Liver (tissue), 3 donors: ENCODE data around the gene AP4S1.

Source experiments
- ATF3 ChIP-seq: IDR thresholded peaks from 2 replicates; pipeline ENCODE4 v1.6.1; 2016; ENCODE audit warnings: antibody characterized with exemption
- CTCF ChIP-seq: fragments of 150-350 bp; IDR thresholded peaks from 2 replicates; pipeline ENCODE4 v1.5.1; 2017; ENCODE audit warnings: improper control_type of control experiment, low read depth, low read length; ENCODE audit not compliant: missing input control
- GABPA ChIP-seq, 2 donors: IDR thresholded peaks in 1 of 2; conservative IDR thresholded peaks in 1 of 2; 2 replicates each; pipeline ENCODE4 v1.6.1; 2016; ENCODE audit warnings: antibody characterized with exemption in 2 of 2, mild to moderate bottlenecking in 1 of 2, moderate library complexity in 1 of 2
- HNF4G ChIP-seq: IDR thresholded peaks from 2 replicates; pipeline ENCODE4 v1.6.1; 2016; ENCODE audit warnings: antibody characterized with exemption
- JUND ChIP-seq, 2 donors: IDR thresholded peaks; 2 replicates each; pipeline ENCODE4 v1.6.1; 2016; ENCODE audit warnings: antibody characterized with exemption in 2 of 2
- MAX ChIP-seq: IDR thresholded peaks from 2 replicates; pipeline ENCODE4 v1.6.1; 2016; ENCODE audit warnings: antibody characterized with exemption
- RAD21 ChIP-seq, 2 donors: IDR thresholded peaks; 2 replicates each; pipeline ENCODE4 v1.6.1; 2016; ENCODE audit warnings: antibody characterized with exemption in 2 of 2, mild to moderate bottlenecking in 2 of 2
- REST ChIP-seq: IDR thresholded peaks from 2 replicates; pipeline ENCODE4 v1.6.1; 2016; ENCODE audit warnings: antibody characterized with exemption, mild to moderate bottlenecking
- RXRA ChIP-seq, 2 donors: IDR thresholded peaks; 2 replicates each; pipeline ENCODE4 v1.6.1; 2017 to 2018; ENCODE audit warnings: antibody characterized with exemption in 2 of 2, mild to moderate bottlenecking in 1 of 2
- SP1 ChIP-seq: IDR thresholded peaks from 2 replicates; pipeline ENCODE4 v1.6.1; 2018; ENCODE audit warnings: antibody characterized with exemption, mild to moderate bottlenecking
- TAF1 ChIP-seq: conservative IDR thresholded peaks from 2 replicates; pipeline ENCODE4 v1.6.1; 2016; ENCODE audit warnings: antibody characterized with exemption, mild to moderate bottlenecking
- YY1 ChIP-seq: IDR thresholded peaks from 2 replicates; pipeline ENCODE4 v1.6.1; 2016; ENCODE audit warnings: antibody characterized with exemption, mild to moderate bottlenecking
- ZBTB33 ChIP-seq: IDR thresholded peaks from 2 replicates; pipeline ENCODE4 v1.6.1; 2016; ENCODE audit warnings: antibody characterized with exemption
- donor health status: healthy.
- donor health status: healthy.

DNA sequence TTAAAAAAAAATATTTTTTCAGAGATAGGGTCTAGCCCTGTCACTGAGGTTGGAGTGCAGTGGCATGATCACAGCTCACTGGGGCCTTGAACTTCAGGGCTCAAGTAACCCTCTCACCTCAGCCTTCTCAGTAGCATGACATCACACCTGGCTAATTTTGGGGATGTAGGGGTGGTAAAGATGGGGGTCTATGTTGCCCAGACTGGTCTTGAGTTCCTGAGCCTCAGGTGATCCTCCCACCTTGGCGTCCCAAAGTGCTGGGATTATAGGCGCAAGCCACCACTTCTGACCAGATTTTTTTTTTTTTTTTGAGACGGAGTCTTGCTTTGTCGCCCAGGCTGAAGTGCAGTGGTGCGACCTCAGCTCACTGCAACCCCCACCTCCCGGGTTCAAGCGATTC lies 101.2 kb downstream of the AP4S1 start:
- no peak for TF ChIP-seq CTCF
- TF ChIP-seq YY1: no peak
- no peak for TF ChIP-seq RAD21 (IDR thresholded peaks at IDR 0.05)
- no peak for TF ChIP-seq REST
- TF ChIP-seq ZBTB33: no peak
- TF ChIP-seq MAX: no peak
- TF ChIP-seq TAF1: no peak
- TF ChIP-seq HNF4G: no peak
- TF ChIP-seq GABPA (IDR thresholded peaks at IDR 0.05 in 1 of 2, conservative IDR thresholded peaks at IDR 0.05 in 1 of 2): no peak
- no peak for TF ChIP-seq ATF3
- no peak for TF ChIP-seq SP1
- no peak for TF ChIP-seq RXRA (IDR thresholded peaks at IDR 0.05)
- no peak for TF ChIP-seq JUND (IDR thresholded peaks at IDR 0.05)
